HUDEP-2 (cell line): ENCODE data around the gene PPP1R10.

Experiments
- DNase-seq, 76 experiments: peaks; one replicate each; lab custom pipeline; 2025; ENCODE audit not compliant: unreplicated experiment in 76 of 76; lab: John Stamatoyannopoulos, UW

Gene PPP1R10

DNA sequence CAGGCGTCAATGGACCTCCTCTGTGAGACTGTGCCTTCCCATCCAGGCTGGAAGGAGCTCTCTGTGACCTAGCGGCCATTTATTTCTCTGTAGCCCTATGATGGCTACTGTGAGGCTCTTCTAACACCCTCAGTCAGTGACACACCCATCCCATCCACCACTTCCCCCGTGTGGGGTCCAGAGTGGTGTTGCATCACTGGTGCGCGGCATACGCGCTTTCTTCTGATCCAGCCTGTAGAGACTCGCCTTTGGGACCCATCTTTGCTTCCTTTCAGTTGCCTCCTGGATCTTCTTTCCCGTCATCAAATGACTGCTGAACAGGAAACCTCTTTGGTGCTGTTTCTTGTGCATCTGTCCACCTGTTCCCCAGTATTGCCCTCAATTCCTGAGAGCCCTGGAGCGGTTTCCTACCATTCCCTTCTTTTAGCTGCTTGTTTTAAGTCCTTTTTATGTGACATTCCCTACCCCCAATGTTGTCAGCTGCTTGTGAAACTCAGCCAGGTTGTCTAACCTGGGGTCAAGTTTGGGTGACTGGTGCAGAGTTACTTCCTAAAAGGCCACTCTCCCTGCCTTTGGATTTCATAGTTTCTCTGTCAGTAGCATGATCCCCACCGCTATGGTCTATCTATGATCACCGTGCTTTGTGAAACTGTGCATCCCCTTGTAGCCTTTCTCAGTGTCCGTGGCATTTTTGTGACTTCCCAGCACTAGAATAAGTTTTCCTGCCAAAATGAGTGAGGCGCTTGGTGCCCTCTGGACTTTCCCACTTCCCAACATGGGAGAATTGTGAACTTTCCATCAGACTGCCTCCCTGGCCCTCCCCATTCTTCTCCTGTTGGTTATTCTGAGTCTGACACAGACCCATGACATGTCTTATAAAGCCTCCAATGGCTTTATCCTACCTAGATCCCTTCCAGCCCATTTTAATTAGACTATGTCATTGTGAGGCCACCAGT is 54.3 kb downstream of the PPP1R10 start:
- DNase-seq: no peak

DNA sequence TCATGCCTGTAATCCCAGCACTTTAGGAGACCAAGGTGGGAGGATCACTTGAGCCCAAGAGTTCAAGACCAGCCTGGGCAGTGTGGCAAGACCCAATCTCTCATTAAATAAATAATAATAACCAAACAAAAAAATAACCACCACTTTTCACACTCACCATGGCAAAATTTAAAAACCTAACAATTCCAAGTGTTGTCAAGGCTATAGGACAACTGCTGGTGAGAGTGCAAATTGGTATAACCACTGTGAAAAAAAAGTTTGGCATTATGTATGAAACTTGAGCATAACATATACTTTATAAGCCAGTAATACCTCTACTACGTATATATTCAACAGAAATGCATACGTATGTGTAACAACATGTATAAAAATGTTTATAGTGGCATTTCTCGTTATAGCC is 56.1 kb downstream of the PPP1R10 start:
- DNase-seq: no peak

DNA sequence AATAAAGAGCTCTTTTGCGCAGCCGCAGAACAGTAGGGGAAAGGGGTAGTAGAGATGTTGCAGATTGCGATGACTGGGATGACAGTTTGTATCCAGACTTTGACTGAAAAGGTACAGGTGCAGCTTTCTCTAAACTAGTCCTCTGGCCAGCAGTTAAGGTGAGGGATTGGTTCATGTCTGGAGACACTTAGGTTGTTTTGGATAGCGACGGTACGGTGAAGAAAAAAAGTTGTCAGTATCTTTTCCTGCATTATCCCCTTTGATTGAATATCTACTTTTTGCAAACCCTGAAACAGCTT is 59.4 kb downstream of the PPP1R10 start:
- peak in 23 of 76 experiments; percentile 8 to 67 (median 49) for DNase-seq

DNA sequence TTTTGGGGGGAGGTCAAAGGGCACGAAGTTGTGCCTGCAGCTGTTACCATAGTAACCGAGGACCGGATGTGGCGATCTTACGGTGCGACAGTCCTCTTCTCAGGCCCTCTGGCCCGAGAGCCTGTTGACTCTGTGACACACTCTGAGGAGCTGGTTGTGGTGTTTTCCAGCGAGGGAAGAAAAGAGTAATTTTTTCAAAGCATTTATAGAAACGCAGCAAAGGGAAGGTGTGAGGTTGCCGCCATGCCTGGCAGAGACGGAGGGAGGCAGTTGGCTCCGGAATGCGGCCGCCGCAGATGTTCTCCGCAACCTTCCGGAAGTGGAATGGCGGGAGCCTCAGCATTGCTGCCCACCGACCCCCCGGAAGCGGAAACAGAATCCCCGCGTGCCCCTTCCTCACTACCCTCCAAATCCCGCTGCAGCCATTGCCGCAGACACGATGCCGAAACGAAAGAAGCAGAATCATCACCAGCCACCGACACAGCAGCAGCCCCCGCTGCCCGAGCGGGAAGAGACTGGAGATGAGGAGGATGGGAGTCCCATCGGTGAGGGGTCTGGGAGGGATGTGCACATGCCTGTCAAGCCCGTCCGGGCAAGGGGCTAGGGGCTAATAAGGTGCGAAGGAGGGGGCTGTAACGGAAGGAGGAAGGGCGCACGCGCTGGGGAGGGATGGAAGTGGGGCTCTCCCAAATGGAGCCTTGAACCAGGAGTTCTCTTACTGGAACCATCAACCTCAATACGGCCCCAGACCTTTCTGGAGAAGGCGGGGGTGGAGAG is 59.9 kb downstream of the PPP1R10 start, which contains the start of gene PRR3:
PRR3 (plus strand) TSS at position 390 of the 777 bp plus-strand sequence; CDS start at position 440, 50 bp downstream.
- peak in 74 of 76 experiments; percentile 62 to 98 (median 86) for DNase-seq

DNA sequence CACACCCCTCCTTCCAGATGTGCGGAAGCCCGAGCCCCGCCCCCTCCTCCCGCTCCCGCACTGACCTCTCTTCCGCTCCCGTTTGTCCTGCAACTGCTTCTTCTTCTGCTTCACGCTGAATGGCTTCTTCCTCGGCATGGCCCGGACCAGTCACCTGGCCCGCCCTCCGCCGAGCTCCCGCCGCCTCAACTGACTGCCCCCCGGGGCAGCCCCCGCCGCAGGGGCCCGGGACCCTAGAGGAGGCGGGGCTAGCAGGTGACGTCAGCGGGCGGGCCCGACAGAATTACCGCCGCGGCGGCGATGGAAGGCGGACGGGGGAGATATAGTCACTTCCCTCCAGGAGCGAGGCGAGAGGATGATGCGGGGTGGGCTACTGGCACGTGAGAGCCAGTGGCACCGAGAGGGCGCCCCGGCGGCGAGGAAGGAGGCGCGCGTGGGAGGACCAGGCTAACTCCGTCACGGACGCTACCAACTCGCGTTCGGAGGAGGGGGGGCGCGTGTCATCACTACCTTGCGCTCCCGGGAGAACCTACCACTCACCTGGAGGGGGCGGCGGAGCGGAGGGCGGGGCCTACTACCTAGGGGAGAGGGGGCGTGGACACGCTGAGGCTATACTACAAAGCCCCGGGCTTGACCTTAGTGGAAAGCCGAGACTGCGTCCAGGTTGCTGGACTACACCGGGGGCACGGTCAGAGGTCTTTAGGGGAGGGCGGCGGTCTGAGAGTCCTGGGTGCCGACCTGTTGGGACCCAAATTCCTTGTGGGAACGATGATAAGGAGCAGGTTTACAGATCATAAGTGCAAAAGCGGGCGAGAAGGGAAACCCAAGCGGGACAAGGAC is 60.8 kb downstream of the PPP1R10 start, which contains the start of gene GNL1:
GNL1 (minus strand) TSS at position 424 of the 840 bp plus-strand sequence; CDS start at position 138, 286 bp downstream.
- peak in 75 of 76 experiments; percentile 70 to 100 (median 92) for DNase-seq

DNA sequence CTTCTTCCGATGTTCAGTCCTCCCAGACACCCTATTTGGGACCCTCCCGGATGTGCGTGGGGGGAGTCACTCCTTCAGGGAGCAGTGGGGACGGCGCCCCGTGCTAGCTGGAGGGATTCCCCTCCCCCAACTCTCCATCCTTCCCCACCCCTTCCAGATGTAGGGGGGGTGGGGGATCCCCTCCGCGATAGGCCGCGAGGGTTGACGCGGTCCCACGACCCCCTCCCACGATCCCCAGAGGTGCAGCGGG is 61.3 kb downstream of the PPP1R10 start:
- peak in 1 of 76 experiments; percentile 47 for DNase-seq

DNA sequence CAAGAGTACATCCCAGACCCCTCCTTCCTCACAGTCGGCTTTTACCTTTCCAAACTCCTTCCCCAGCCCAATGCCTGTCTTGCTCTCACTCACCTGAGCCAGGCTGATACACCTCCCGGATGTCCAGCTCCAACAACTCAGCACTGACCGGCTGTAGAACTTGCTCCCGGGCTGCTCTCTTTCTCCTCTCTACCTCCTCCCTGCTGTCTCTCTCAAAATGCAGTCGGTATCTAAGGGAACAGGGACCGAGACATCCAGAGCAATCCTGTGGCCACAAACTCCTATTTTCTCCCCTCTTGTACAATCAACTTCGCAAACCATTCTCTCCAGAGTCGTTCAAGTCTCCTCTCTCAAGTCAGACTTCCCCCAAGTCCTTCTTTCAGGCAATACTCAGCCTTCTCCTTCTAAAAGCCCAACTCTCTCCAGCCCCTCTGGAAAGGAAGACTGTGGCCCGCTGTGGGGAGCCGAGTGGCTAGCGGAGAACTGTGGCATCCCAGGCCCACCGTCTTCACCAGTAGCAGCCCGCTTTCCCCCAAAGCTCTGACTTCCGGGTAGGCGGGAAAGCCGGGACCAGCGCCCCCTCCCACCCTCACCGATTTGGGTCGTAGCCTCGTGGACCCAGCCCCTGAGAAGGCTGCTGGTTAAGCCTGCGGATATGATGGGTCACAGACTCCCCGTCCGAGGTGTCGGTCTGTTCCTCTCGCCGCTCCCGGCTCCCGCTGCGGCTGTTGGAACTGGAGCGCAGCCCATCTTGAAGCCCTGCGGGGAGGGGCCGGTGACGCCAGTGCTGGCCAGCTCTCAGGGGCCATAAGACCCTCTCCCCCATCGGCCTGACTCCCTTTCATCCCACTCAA is 61.9 kb downstream of the PPP1R10 start:
- peak in 6 of 76 experiments; percentile 16 to 45 (median 31) for DNase-seq

DNA sequence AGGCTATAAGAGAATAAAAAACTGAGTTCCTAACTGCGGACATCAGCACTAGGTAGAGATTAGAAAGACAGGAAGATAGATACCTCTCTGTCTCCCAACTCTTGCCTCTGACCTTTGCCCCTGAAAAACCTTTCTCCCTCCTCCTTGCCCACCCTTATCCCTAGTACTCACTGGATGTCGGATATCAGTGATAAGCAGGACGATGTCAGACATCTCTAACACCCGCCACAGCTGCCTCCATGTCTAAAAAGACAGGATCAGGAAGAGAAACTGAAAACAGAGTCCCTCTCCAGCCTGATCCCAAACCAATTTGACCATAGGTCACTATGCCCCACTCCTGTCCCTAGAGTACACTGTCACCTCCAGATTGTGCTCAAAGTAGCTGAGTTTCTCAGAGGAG is 62.6 kb downstream of the PPP1R10 start:
- DNase-seq: no peak
